HCT116 (cell line): Measurements from ENCODE around the gene FAM236B. TPM values are rescaled to one million over a fixed set of nuclear protein-coding genes. Genes with fewer than 3 reads are reported as not detected.
"Not testable (repeated sequence)": the region's sequence is repeated elsewhere in the genome, so short reads cannot be mapped to it uniquely, and the experiment has no call there.

ENCODE experiments used
- ATAC-seq: fragments of 200-7000 bp; cut with Tn5 transposase; 2 replicates; pipeline ENCODE4 v1.9.1; 2020; ENCODE audit warnings: mild to moderate bottlenecking, moderate library complexity
- BruUV-seq: library from RNA; stranded (reverse); fragments of 400-500 nt; replicated peaks from 2 replicates; lab custom pipeline; 2021; lab: Mats Ljungman, UMichigan
- CTCF ChIA-PET: fragments of 300-600 bp; sonication (Branson Sonifier 250); formaldehyde crosslinking; loops from one replicate; lab custom pipeline; 2021; ENCODE audit warnings: antibody characterized with exemption; lab: Charles Lee
- POLR2A ChIA-PET: fragments of 300-600, 350-600 bp; sonication (Branson Sonifier 250); formaldehyde crosslinking; loops from one replicate; lab custom pipeline; 2021; ENCODE audit warnings: antibody characterized with exemption; lab: Charles Lee
- RAD21 ChIA-PET, 2 experiments: fragments of 300-600 bp; sonication (Branson Sonifier 250); formaldehyde crosslinking; loops; one replicate each; lab custom pipeline; 2023; ENCODE audit warnings: low total read pairs in 2 of 2; ENCODE audit not compliant: uncharacterized antibody in 2 of 2, unreplicated experiment in 2 of 2, low non-redundant PET in 1 of 2; lab: Charles Lee
- DNase-seq: peaks from one replicate; pipeline ENCODE4 v3.0.0-alpha.2; 2010; ENCODE audit warnings: low read depth, low spot score
- H2AFZ ChIP-seq: fragments of 200-600 bp; shearing (Covaris generic), sonication (generic); 2 replicates; pipeline ENCODE4 v1.6.1; 2017; ENCODE audit warnings: low read depth, mixed run types, mixed read lengths, antibody characterized with exemption, low read length; ENCODE audit not compliant: poor library complexity, severe bottlenecking
- H3K27ac ChIP-seq: 2 replicates; pipeline ENCODE4 v1.5.1; 2012; ENCODE audit warnings: low read depth, low read length
- H3K27me3 ChIP-seq: fragments of 200-600 bp; sonication (generic); 2 replicates; pipeline ENCODE4 v1.6.1; 2016; ENCODE audit warnings: mixed run types, low read length, mixed read lengths; ENCODE audit not compliant: insufficient read depth
- H3K36me3 ChIP-seq, 2 experiments: fragments of 200-500 bp in 1 of 2; fragments of 200-600 bp in 1 of 2; sonication (Bioruptor generic) in 1 of 2; sonication (generic) in 1 of 2; 2 replicates each; pipeline versions ENCODE4 v1.5.1 to v1.6.1; 2014 to 2016; ENCODE audit warnings: low read length in 2 of 2, inconsistent platforms in 1 of 2, mixed read lengths in 1 of 2, mixed run types in 1 of 2; ENCODE audit not compliant: insufficient read depth in 2 of 2, control insufficient read depth in 1 of 2
- H3K4me1 ChIP-seq, 2 experiments: fragments of 200-600 bp in 1 of 2; sonication (generic) in 1 of 2; 2 replicates each; pipeline versions ENCODE4 v1.5.1 to v1.6.1; 2012 to 2017; ENCODE audit warnings: low read length in 2 of 2, inconsistent platforms in 1 of 2, mild to moderate bottlenecking in 1 of 2, mixed read lengths in 1 of 2, mixed run types in 1 of 2, moderate library complexity in 1 of 2; ENCODE audit not compliant: insufficient read depth in 2 of 2, control insufficient read depth in 1 of 2
- H3K4me2 ChIP-seq: fragments of 200-600 bp; sonication (generic); 2 replicates; pipeline ENCODE4 v1.6.1; 2017; ENCODE audit warnings: mixed run types, low read length, mixed read lengths
- H3K4me3 ChIP-seq, 2 experiments: fragments of 200-600 bp in 1 of 2; sonication (generic) in 1 of 2; replicated peaks in 1 of 2; 2 replicates each; pipeline ENCODE4 v1.5.1; 2011 to 2016; ENCODE audit warnings: low read length in 2 of 2, control low read depth in 1 of 2, low read depth in 1 of 2, mild to moderate bottlenecking in 1 of 2, mixed read lengths in 1 of 2, mixed run types in 1 of 2
- H3K79me2 ChIP-seq: fragments of 200-600 bp; sonication (generic); 2 replicates; pipeline ENCODE4 v1.6.1; 2017; ENCODE audit warnings: mild to moderate bottlenecking, mixed run types, low read length, moderate library complexity, mixed read lengths; ENCODE audit not compliant: insufficient read depth
- H3K9ac ChIP-seq: fragments of 200-600 bp; sonication (generic); 2 replicates; pipeline ENCODE4 v1.6.1; 2016; ENCODE audit warnings: low read length, mixed read lengths
- H3K9me2 ChIP-seq: fragments of 200-600 bp; sonication (generic), shearing (Covaris generic); 2 replicates; pipeline ENCODE4 v1.6.1; 2017; ENCODE audit warnings: mixed run types, mild to moderate bottlenecking, moderate library complexity; ENCODE audit not compliant: insufficient read depth
- H3K9me3 ChIP-seq, 2 experiments: fragments of 200-500 bp in 1 of 2; fragments of 200-600 bp in 1 of 2; sonication (Bioruptor generic) in 1 of 2; sonication (generic) in 1 of 2; 2 replicates each; pipeline ENCODE4 v1.6.1; 2014 to 2017; ENCODE audit warnings: low read length in 2 of 2, mixed read lengths in 2 of 2, inconsistent platforms in 1 of 2, low read depth in 1 of 2, mild to moderate bottlenecking in 1 of 2, mixed run types in 1 of 2, moderate library complexity in 1 of 2; ENCODE audit not compliant: control insufficient read depth in 1 of 2, insufficient read depth in 1 of 2
- H4K20me1 ChIP-seq: fragments of 200-600 bp; sonication (generic), shearing (Covaris generic); 2 replicates; pipeline ENCODE4 v1.6.1; 2017; ENCODE audit warnings: mixed run types, mild to moderate bottlenecking, moderate library complexity; ENCODE audit not compliant: insufficient read depth
- intact Hi-C: fragments of 100-400 bp; cut with micrococcal nuclease; formaldehyde crosslinking; loops from 2 replicates; pipeline ENCODE4 v1.10.0; 2022
- total RNA-seq: library from RNA; stranded (reverse); gene quantifications from one replicate; pipeline ENCODE4 v1.2.1, GENCODE V29; 2021; ENCODE audit not compliant: unreplicated experiment

Gene FAM236B
- total RNA-seq, 1 experiment from 2014 or later = not detected

GRCh38 chrX:72788142-72788541 is 5.7 kb upstream of the FAM236B start:
- RAD21 ChIA-PET, H3K27me3 ChIP-seq, H3K4me1 ChIP-seq, H3K36me3 ChIP-seq, H3K4me2 ChIP-seq, H3K9me3 ChIP-seq, H4K20me1 ChIP-seq, H3K9me2 ChIP-seq, H3K79me2 ChIP-seq, CTCF ChIA-PET, intact Hi-C loops, H3K4me3 ChIP-seq, H3K9ac ChIP-seq, H3K27ac ChIP-seq, DNase-seq, H2AFZ ChIP-seq, BruUV-seq, POLR2A ChIA-PET: not testable (repeated sequence)
- peak; percentile 81 for ATAC-seq

DNA sequence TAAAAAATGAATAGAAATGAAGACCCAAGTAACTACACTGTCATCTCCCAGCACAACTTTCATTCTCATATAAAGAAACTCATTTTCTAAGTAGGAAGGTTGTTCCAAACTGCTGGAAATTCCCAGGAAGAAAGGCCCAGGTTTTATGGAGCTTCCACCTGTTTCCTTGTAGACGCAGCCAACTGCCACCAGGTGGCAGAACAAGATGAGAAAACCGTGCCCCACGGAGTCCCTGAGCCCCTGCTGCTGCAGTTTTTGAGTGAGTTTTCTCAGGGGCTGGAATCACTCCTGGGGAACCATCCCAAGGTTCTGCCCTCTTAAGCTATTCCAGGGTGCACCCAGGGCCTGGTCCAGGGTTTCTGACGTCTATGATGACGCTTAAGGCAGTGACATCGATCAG is 1.5 kb upstream of the FAM236B start:
- H3K9me2 ChIP-seq, CTCF ChIA-PET, H3K27me3 ChIP-seq, H3K9ac ChIP-seq, H3K79me2 ChIP-seq, H3K27ac ChIP-seq, DNase-seq, H2AFZ ChIP-seq, H3K4me1 ChIP-seq, RAD21 ChIA-PET, BruUV-seq, POLR2A ChIA-PET, intact Hi-C loops, H3K4me2 ChIP-seq, H3K9me3 ChIP-seq, H3K36me3 ChIP-seq, H3K4me3 ChIP-seq, H4K20me1 ChIP-seq: not testable (repeated sequence)
- ATAC-seq = peak; percentile 69

- RAD21 ChIA-PET, BruUV-seq, ATAC-seq: not testable (repeated sequence)
Observed at GRCh38 chrX:72783365-72783936, 991 bp upstream of the FAM236B start.

DNA sequence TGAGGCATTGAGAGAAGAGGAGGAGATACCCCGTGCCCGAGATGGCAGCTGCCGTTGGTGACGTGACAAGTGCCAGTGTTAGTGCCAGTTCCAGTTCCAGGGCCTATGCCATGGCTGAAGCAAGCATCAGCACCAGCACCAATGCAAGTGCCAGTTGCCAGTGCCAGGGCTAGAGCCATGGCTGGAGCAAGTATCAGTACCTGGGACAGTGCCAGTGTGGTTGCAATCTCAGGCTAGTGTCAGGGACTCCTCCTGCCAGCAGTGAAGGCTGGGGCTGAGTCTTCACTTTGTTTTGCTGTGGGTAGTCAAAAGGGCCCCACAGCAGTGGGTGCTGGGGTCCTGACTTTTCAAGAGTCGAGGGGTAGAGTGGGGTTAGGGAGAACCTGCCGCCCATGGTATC is 4.3 kb downstream of the FAM236B start:
- H3K27me3 ChIP-seq, H3K9me2 ChIP-seq, POLR2A ChIA-PET, H3K9ac ChIP-seq, CTCF ChIA-PET, DNase-seq, H2AFZ ChIP-seq, H3K27ac ChIP-seq, H3K9me3 ChIP-seq, ATAC-seq, H3K4me3 ChIP-seq, H3K79me2 ChIP-seq, BruUV-seq, H3K36me3 ChIP-seq, RAD21 ChIA-PET, H4K20me1 ChIP-seq, H3K4me2 ChIP-seq, intact Hi-C loops, H3K4me1 ChIP-seq: not testable (repeated sequence)

More at GRCh38 chrX:72783365-72783936, 991 bp upstream of the FAM236B start:
- H3K36me3 ChIP-seq, H3K9me2 ChIP-seq, H3K4me1 ChIP-seq, H2AFZ ChIP-seq, CTCF ChIA-PET, H3K4me3 ChIP-seq, H3K27me3 ChIP-seq, H3K27ac ChIP-seq, POLR2A ChIA-PET, H3K4me2 ChIP-seq, H3K9ac ChIP-seq, H3K9me3 ChIP-seq, H4K20me1 ChIP-seq, DNase-seq, H3K79me2 ChIP-seq, intact Hi-C loops: not testable (repeated sequence)
